Neutrophil (primary cell): ENCODE results near the gene UROC1.

Experiments used
- H3K27ac ChIP-seq: fragments of 200-600 bp; sonication (generic); 2 replicates; pipeline ENCODE4 v1.5.1; 2016; ENCODE audit warnings: mild to moderate bottlenecking, moderate library complexity
- H3K27me3 ChIP-seq: fragments of 200-600 bp; sonication (generic); 2 replicates; pipeline ENCODE4 v1.6.0; 2016; ENCODE audit warnings: mild to moderate bottlenecking
- H3K36me3 ChIP-seq: fragments of 200-600 bp; sonication (generic); 2 replicates; pipeline ENCODE4 v1.5.1; 2017
- H3K4me1 ChIP-seq, 2 experiments: fragments of 200-600 bp in 1 of 2; sonication (generic) in 1 of 2; 1 replicate in 1 of 2; 2 replicates in 1 of 2; pipeline versions ENCODE4 v1.5.1 to v1.6.1; 2013 to 2016; ENCODE audit warnings: low read depth in 1 of 2, low read length in 1 of 2, mild to moderate bottlenecking in 1 of 2, moderate library complexity in 1 of 2; ENCODE audit not compliant: control insufficient read depth in 1 of 2, insufficient read depth in 1 of 2
- H3K4me3 ChIP-seq, 2 experiments: fragments of 200-600 bp in 1 of 2; sonication (generic) in 1 of 2; 1 replicate in 1 of 2; 2 replicates in 1 of 2; pipeline ENCODE4 v1.5.1; 2013 to 2016; ENCODE audit warnings: low read depth in 1 of 2, low read length in 1 of 2, mild to moderate bottlenecking in 1 of 2, moderate library complexity in 1 of 2
- H3K9me3 ChIP-seq: fragments of 200-600 bp; sonication (generic); 2 replicates; pipeline ENCODE4 v1.5.1; 2016
- CTCF ChIP-seq: fragments of 200-600 bp; sonication (generic); IDR thresholded peaks from 2 replicates; pipeline ENCODE4 v1.5.1; 2016; ENCODE audit warnings: antibody characterized with exemption

Gene UROC1

GRCh38 chr3:126552688-126553283, 35.2 kb upstream of the UROC1 start:
- H3K9me3 ChIP-seq = no peaks in the 10 kb centered on the region

GRCh38 chr3:126551839-126552687, 34.5 kb upstream of the UROC1 start:
- no peaks in the 10 kb centered on the region for H3K9me3 ChIP-seq
- no peak overlapping the region for H3K4me3 ChIP-seq
- no peaks in the 10 kb centered on the region for H3K27me3 ChIP-seq
- no peak for TF ChIP-seq CTCF
- H3K4me1 ChIP-seq = peaks cover 8 to 12% of the 10 kb centered on the region in 2 experiments
- no peaks in the 10 kb centered on the region for H3K36me3 ChIP-seq
- H3K27ac ChIP-seq = no peak overlapping the region

More at GRCh38 chr3:126552688-126553283, 35.2 kb upstream of the UROC1 start:
- Histone ChIP-seq H3K27ac (no peak overlapping the region), H3K4me1 (peaks cover 8 to 12% of the 10 kb centered on the region in 2 experiments), H3K27me3 (no peaks in the 10 kb centered on the region), H3K4me3 (no peak overlapping the region), H3K36me3 (no peaks in the 10 kb centered on the region)
- TF ChIP-seq CTCF = no peak

- Histone ChIP-seq H3K27ac (no peak overlapping the region), H3K9me3 (no peaks in the 10 kb centered on the region), H3K4me1 (peaks cover 8 to 12% of the 10 kb centered on the region in 2 experiments), H3K4me3 (no peak overlapping the region), H3K27me3 (no peaks in the 10 kb centered on the region), H3K36me3 (no peaks in the 10 kb centered on the region)
- TF ChIP-seq CTCF = no peak
These were observed 33.7 kb upstream of the UROC1 start for GRCh38 chr3:126551121-126551838.

GRCh38 chr3:126550488-126551051, 33.0 kb upstream of the UROC1 start:
- no peaks in the 10 kb centered on the region for H3K27me3 ChIP-seq
- H3K4me1 ChIP-seq = peaks cover 8 to 12% of the 10 kb centered on the region in 2 experiments
- no peaks in the 10 kb centered on the region for H3K9me3 ChIP-seq
- no peak overlapping the region for H3K27ac ChIP-seq
- H3K36me3 ChIP-seq = no peaks in the 10 kb centered on the region
- no peak for TF ChIP-seq CTCF
- no peak overlapping the region for H3K4me3 ChIP-seq

- Histone ChIP-seq H3K27me3 (no peaks in the 10 kb centered on the region), H3K4me3 (no peak overlapping the region), H3K27ac (no peak overlapping the region), H3K36me3 (no peaks in the 10 kb centered on the region), H3K9me3 (no peaks in the 10 kb centered on the region), H3K4me1 (peaks cover 8 to 12% of the 10 kb centered on the region in 2 experiments)
- TF ChIP-seq CTCF = no peak
These were observed 32.4 kb upstream of the UROC1 start for GRCh38 chr3:126549861-126550487.
